HEK293T (cell line): ENCODE results near the gene C16orf74.

Experiments
- CTCF ChIA-PET: fragments of 350-600 bp; formaldehyde crosslinking; extraction: SDS; loops from one replicate; lab custom pipeline; 2021; ENCODE audit warnings: antibody characterized with exemption, inconsistent platforms; lab: Yijun Ruan, JAX
- POLR2A ChIA-PET: fragments of 350-600 bp; formaldehyde crosslinking; extraction: SDS; loops from one replicate; lab custom pipeline; 2020; ENCODE audit warnings: antibody characterized with exemption, inconsistent platforms; lab: Yijun Ruan, JAX
- DNase-seq: peaks from one replicate; pipeline ENCODE4 v3.0.0; 2012; ENCODE audit warnings: mixed read lengths; ENCODE audit errors: extremely low spot score
- ARNT ChIP-seq: fragments of 450-650 bp; IDR thresholded peaks from 2 replicates; pipeline ENCODE4 v1.6.1; 2017; ENCODE audit warnings: mild to moderate bottlenecking
- BHLHE40 ChIP-seq: fragments of 450-650 bp; IDR thresholded peaks from 2 replicates; pipeline ENCODE4 v1.6.1; 2016; ENCODE audit warnings: mild to moderate bottlenecking, moderate library complexity, borderline replicate concordance
- CTBP1 ChIP-seq: fragments of 450-650 bp; IDR thresholded peaks from 2 replicates; pipeline ENCODE4 v1.6.1; 2016; ENCODE audit warnings: borderline replicate concordance
- ELF4 ChIP-seq: fragments of 450-650 bp; IDR thresholded peaks from 2 replicates; pipeline ENCODE4 v1.6.1; 2017; ENCODE audit warnings: antibody characterized with exemption
- FOXA1 ChIP-seq: fragments of 450-650 bp; IDR thresholded peaks from 2 replicates; pipeline ENCODE4 v1.6.1; 2016; ENCODE audit warnings: mild to moderate bottlenecking
- FOXK2 ChIP-seq: fragments of 450-650 bp; IDR thresholded peaks from 2 replicates; pipeline ENCODE4 v1.6.1; 2016; ENCODE audit warnings: mild to moderate bottlenecking
- FOXM1 ChIP-seq: fragments of 450-650 bp; IDR thresholded peaks from 2 replicates; pipeline ENCODE4 v1.6.1; 2017; ENCODE audit warnings: mild to moderate bottlenecking, borderline replicate concordance
- HDGF ChIP-seq: fragments of 450-650 bp; IDR thresholded peaks from 2 replicates; pipeline ENCODE4 v1.6.1; 2017; ENCODE audit warnings: antibody characterized with exemption, borderline replicate concordance
- L3MBTL2 ChIP-seq: fragments of 450-650 bp; conservative IDR thresholded peaks from 2 replicates; pipeline ENCODE4 v1.6.1; 2016; ENCODE audit warnings: mild to moderate bottlenecking
- LEF1 ChIP-seq: fragments of 450-650 bp; IDR thresholded peaks from 2 replicates; pipeline ENCODE4 v1.6.1; 2017; ENCODE audit warnings: mild to moderate bottlenecking, borderline replicate concordance
- NFRKB ChIP-seq: fragments of 450-650 bp; IDR thresholded peaks from 2 replicates; pipeline ENCODE4 v1.6.1; 2016; ENCODE audit warnings: mild to moderate bottlenecking, moderate library complexity
- PKNOX1 ChIP-seq: fragments of 450-650 bp; IDR thresholded peaks from 2 replicates; pipeline ENCODE4 v1.6.1; 2016
- SP1 ChIP-seq: fragments of 450-650 bp; IDR thresholded peaks from 2 replicates; pipeline ENCODE4 v1.6.1; 2017
- SUZ12 ChIP-seq: fragments of 450-650 bp; IDR thresholded peaks from 2 replicates; pipeline ENCODE4 v1.6.1; 2016; ENCODE audit warnings: mild to moderate bottlenecking
- TARDBP ChIP-seq: fragments of 450-650 bp; IDR thresholded peaks from 2 replicates; pipeline ENCODE4 v1.6.1; 2016
- ZNF384 ChIP-seq: fragments of 450-650 bp; IDR thresholded peaks from 2 replicates; pipeline ENCODE4 v1.6.1; 2016

The C16orf74 gene

GRCh38 chr16:85720302-85720637 lies 30.6 kb downstream of the C16orf74 start:
- ChIA-PET CTCF (interaction anchor here (0.7 to 1.7 kb wide), 3 partner anchors 11 to 338 kb away, joined by 3 to 4 read pairs (median 4); no protein-coding TSS in a partner anchor), POLR2A (no interaction called here)
- no peak for DNase-seq
- TF ChIP-seq FOXK2 = no peak

DNA sequence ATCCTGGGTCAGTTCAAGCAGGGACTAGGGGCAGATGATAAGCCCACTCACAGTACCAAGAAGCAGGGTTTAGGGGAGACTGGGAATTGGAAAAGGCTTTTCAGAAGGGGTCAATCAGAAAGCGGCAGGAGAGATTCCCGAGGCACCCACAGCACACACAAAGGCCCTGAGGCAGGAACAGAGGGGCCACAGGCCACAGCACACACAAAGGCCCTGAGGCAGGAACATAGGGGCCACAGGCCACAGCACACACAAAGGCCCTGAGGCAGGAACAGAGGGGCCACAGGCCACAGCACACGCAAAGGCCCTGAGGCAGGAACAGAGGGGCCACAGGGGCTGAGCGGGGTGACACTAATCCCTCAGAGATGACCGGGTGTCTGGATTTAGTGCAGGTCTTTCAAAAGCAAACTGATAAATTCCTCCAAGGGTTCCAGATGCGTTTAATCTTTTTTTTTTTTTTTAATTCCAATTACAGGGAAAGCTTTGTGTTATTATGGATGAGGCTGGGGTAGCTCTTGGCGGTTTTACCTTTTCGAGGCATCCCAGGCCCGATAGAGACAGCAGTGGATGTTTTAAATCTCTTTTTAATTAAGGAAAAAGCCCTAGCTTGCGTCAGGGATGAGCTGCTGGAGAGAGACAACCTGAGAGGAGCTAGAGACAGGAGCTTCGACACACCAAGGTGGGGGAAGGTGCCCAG lies 31.1 kb downstream of the C16orf74 start:
- ChIA-PET CTCF (interaction anchor here (0.7 to 1.7 kb wide), 5 partner anchors 12 to 338 kb away, joined by 3 to 4 read pairs (median 3); no protein-coding TSS in a partner anchor), POLR2A (no interaction called here)
- TF ChIP-seq SUZ12 (no peak), TARDBP (no peak), ARNT (no peak), CTBP1 (no peak), L3MBTL2 (no peak), LEF1 (no peak), FOXK2 (no peak), NFRKB (no peak), HDGF (no peak), BHLHE40 (no peak)

DNA sequence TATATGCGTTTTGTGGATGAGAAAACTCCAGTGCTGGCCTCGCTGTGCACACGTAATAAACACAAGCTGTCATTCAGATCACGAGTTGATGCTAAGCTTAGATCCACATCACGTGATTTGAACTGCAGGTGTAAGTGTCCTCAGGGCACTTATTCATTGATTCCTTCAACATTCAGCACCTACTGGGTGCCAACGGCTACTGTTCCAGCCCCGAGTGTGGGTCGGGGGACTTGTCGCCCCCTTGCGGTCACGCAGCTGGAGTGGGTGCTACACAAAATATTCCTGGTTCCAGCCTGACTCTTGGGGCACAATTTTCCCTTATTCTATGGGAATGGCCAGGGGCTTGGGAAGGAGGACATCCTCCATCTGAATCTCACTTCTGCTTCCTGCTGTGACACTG lies 32.2 kb downstream of the C16orf74 start:
- CTCF ChIA-PET = interaction anchor here (0.7 to 1.7 kb wide), 6 partner anchors 13 to 421 kb away, joined by 3 to 4 read pairs (median 3); no protein-coding TSS in a partner anchor
- TF ChIP-seq PKNOX1 (no peak), FOXK2 (no peak), NFRKB (no peak), SP1 (no peak), SUZ12 (no peak), ZNF384 (no peak), L3MBTL2 (no peak), TARDBP (no peak), ARNT (no peak)
- peak; percentile 61 for DNase-seq
- POLR2A ChIA-PET = no interaction called here

More for the DNA sequence above, 31.1 kb downstream of the C16orf74 start:
- DNase-seq = no peak

DNA sequence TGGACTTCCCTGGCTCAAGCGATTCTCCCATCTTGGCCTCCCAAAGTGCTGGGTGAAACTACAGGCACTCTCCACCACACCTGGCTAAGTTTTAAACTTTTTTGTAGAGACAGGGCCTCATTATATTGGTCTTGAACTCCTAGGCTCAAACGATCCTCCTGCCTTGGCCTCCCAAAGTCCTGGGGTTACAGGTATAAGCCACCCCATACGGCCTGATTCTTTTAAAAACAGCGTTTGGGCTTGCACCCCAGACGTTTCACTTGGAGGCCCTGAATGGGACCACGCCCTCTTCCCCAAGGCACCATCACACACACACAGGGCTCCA lies 32.8 kb downstream of the C16orf74 start:
- DNase-seq = no peak
- POLR2A ChIA-PET = no interaction called here
- CTCF ChIA-PET = interaction anchor here (0.6 to 2.7 kb wide), 8 partner anchors 15 to 1211 kb away, joined by 3 to 13 read pairs (median 3); no protein-coding TSS in a partner anchor
- TF ChIP-seq FOXM1 (no peak), NFRKB (no peak), ARNT (no peak), ZNF384 (no peak), CTBP1 (no peak), SP1 (no peak), L3MBTL2 (no peak), ELF4 (no peak), HDGF (no peak), BHLHE40 (no peak)

DNA sequence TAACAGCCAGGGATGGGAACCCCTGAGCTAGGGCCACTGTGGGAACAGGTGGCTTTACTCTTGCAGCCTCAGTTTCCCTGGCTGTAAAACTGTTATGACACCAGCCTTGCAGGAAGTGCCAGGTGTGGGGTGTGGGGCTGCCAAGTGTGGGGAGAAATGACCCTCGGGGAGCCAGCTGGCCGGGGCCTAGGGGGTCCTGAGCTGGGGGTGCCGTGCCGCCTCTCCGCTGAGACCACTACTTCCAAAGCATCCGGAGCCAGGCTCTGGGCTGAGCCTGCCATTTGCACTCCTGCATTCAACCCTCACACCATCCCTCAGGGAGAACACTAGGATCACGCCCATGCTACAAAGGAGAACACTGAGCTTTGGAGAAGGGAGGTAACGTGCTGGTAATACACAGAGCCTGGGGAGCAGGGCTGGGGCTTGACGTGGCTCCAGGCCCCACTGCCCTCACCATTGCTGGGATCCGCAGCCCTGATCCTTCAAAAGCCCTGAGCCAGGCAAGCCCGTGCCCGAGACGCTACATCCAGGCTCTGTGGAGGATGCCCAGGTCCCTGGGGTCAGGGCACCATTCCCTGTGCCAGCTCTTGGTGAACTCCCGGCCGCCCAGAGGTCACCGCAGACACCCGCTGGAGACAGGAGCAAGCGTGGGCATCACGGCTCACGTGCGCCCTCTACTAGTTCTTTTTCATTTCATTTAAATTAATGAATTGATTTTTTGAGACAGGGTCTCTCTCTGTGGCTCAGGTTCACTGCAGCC lies 33.3 kb downstream of the C16orf74 start:
- POLR2A ChIA-PET = no interaction called here
- TF ChIP-seq TARDBP (no peak), FOXA1 (no peak), ELF4 (no peak), BHLHE40 (no peak), HDGF (no peak), L3MBTL2 (no peak), NFRKB (no peak), SP1 (no peak), FOXK2 (no peak), CTBP1 (no peak), PKNOX1 (no peak), LEF1 (no peak), SUZ12 (no peak), ARNT (no peak), FOXM1 (no peak), ZNF384 (no peak)
- CTCF ChIA-PET = interaction anchor here (0.6 to 2.7 kb wide), 7 partner anchors 15 to 1211 kb away, joined by 3 to 13 read pairs (median 3); no protein-coding TSS in a partner anchor
- DNase-seq = peak; percentile 77

DNA sequence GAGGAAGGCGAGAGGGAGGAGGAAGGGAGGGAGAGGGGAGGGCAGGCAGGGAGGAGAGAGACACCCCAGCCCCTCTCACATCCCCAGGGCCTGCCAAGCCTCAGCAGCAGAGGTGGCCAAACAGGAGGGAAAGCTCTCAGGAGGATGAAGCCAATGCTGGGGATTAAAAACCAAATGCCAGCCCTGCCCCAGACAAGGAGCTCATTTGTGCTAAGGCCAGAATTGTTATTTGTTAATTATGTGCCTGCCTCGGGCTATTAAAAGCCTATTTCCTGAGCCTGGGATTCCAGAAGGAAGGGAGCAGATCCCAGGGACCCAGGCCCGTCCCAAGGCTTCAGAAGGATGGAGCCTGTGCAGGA lies 34.2 kb downstream of the C16orf74 start:
- DNase-seq = no peak
- TF ChIP-seq LEF1 (no peak), SUZ12 (no peak), FOXK2 (no peak), SP1 (no peak), NFRKB (no peak), L3MBTL2 (no peak), PKNOX1 (no peak), BHLHE40 (no peak), ARNT (no peak), HDGF (no peak), FOXM1 (no peak), FOXA1 (no peak), CTBP1 (no peak), TARDBP (no peak), ELF4 (no peak), ZNF384 (no peak)
- ChIA-PET POLR2A (no interaction called here), CTCF (interaction anchor here (0.7 to 2.7 kb wide), 3 partner anchors 30 to 100 kb away, joined by 3 to 13 read pairs (median 4); no protein-coding TSS in a partner anchor)
